Endothelial cell of umbilical vein (primary cell): ENCODE measurements around the gene OR1I1. TPM values are rescaled to one million over a fixed set of nuclear protein-coding genes. Genes with fewer than 3 reads are reported as not detected.

Experiments
- BruUV-seq: library from RNA; stranded (reverse); fragments of 400-500 nt; replicated peaks from 2 replicates; lab custom pipeline; 2021; lab: Mats Ljungman, UMichigan
- CTCF ChIA-PET: fragments of 300-600, 350-600 bp; sonication (Branson Sonifier 250); formaldehyde crosslinking; loops from one replicate; lab custom pipeline; 2021; ENCODE audit warnings: antibody characterized with exemption, inconsistent platforms; lab: Charles Lee
- POLR2A ChIA-PET: fragments of 300-600, 350-600 bp; sonication (Branson Sonifier 250); formaldehyde crosslinking; loops from one replicate; lab custom pipeline; 2021; ENCODE audit warnings: antibody characterized with exemption, inconsistent platforms; lab: Charles Lee
- DNase-seq: peaks from one replicate; pipeline ENCODE4 v3.0.0-alpha.2; 2011; ENCODE audit warnings: low read depth, low spot score
- FAIRE-seq: peaks from 2 replicates; lab custom pipeline; 2011; peaks lifted over from hg19 to GRCh38; lab: Jason Lieb, UNC
- H2AFZ ChIP-seq: 2 replicates; pipeline ENCODE4 v1.6.0; 2012; ENCODE audit warnings: low read depth, low read length, control low read depth, inconsistent platforms
- H3K27ac ChIP-seq: 2 replicates; pipeline ENCODE4 v1.5.1; 2011; ENCODE audit warnings: low read depth, mild to moderate bottlenecking, control low read depth, low read length, moderate library complexity; ENCODE audit not compliant: insufficient read depth
- H3K27me3 ChIP-seq, 2 experiments: 2 replicates each; pipeline versions ENCODE4 v1.6.0 to v1.6.1; 2011; ENCODE audit warnings: low read length in 2 of 2, mixed read lengths in 1 of 2; ENCODE audit not compliant: control insufficient read depth in 2 of 2, insufficient read depth in 2 of 2
- H3K36me3 ChIP-seq, 2 experiments: 2 replicates in 1 of 2; 3 replicates in 1 of 2; pipeline ENCODE4 v1.5.1; 2011; ENCODE audit warnings: low read length in 2 of 2, mild to moderate bottlenecking in 1 of 2, moderate library complexity in 1 of 2; ENCODE audit not compliant: control insufficient read depth in 2 of 2, insufficient read depth in 2 of 2; ENCODE audit errors: extremely low read depth in 1 of 2
- H3K4me1 ChIP-seq: 3 replicates; pipeline ENCODE4 v1.5.1; 2011; ENCODE audit warnings: mild to moderate bottlenecking, low read length; ENCODE audit not compliant: control insufficient read depth, insufficient read depth; ENCODE audit errors: extremely low read depth
- H3K4me2 ChIP-seq: 2 replicates; pipeline ENCODE4 v1.6.1; 2011; ENCODE audit warnings: low read length, control low read depth, mixed read lengths; ENCODE audit not compliant: insufficient read depth
- H3K4me3 ChIP-seq, 3 experiments: fragments of 200-600 bp in 1 of 3; sonication (generic), shearing (Covaris generic) in 1 of 3; replicated peaks in 1 of 3; 2 replicates each; pipeline ENCODE4 v1.5.1; 2011 to 2016; ENCODE audit warnings: control low read depth in 3 of 3, low read length in 3 of 3, mild to moderate bottlenecking in 2 of 3, inconsistent platforms in 1 of 3, low read depth in 1 of 3, moderate library complexity in 1 of 3; ENCODE audit not compliant: insufficient read depth in 1 of 3
- H3K79me2 ChIP-seq: 2 replicates; pipeline ENCODE4 v1.6.0; 2012; ENCODE audit warnings: low read length, inconsistent platforms; ENCODE audit not compliant: control insufficient read depth, insufficient read depth
- H3K9ac ChIP-seq: replicated peaks from 2 replicates; pipeline ENCODE3; 2011; ENCODE audit warnings: low read length, control low read depth; ENCODE audit not compliant: insufficient read depth; ENCODE audit errors: extremely low read depth
- H3K9me1 ChIP-seq: replicated peaks from 3 replicates; pipeline ENCODE4 v1.6.0; 2011; ENCODE audit warnings: mild to moderate bottlenecking, low read length; ENCODE audit not compliant: control insufficient read depth, insufficient read depth; ENCODE audit errors: extremely low read depth
- H3K9me3 ChIP-seq: replicated peaks from 2 replicates; pipeline ENCODE4 v1.5.1; 2012; ENCODE audit warnings: low read length, inconsistent platforms; ENCODE audit not compliant: control insufficient read depth, insufficient read depth
- H4K20me1 ChIP-seq: replicated peaks from 2 replicates; pipeline ENCODE3; 2011; ENCODE audit warnings: mild to moderate bottlenecking, low read length; ENCODE audit not compliant: control insufficient read depth, insufficient read depth; ENCODE audit errors: extremely low read depth
- EZH2 ChIP-seq: IDR thresholded peaks from 2 replicates; pipeline ENCODE4 v1.6.1; 2012; ENCODE audit warnings: borderline replicate concordance, low read depth, mild to moderate bottlenecking, moderate library complexity, low read length, inconsistent platforms; ENCODE audit not compliant: severe bottlenecking
- FOS ChIP-seq: IDR thresholded peaks from 2 replicates; pipeline ENCODE4 v1.6.1; 2011; ENCODE audit warnings: mild to moderate bottlenecking, low read length, moderate library complexity, borderline replicate concordance; ENCODE audit not compliant: insufficient read depth
- GATA2 ChIP-seq: IDR thresholded peaks from 2 replicates; pipeline ENCODE4 v1.7.0; 2011; ENCODE audit warnings: low read depth, mild to moderate bottlenecking, moderate library complexity, mixed read lengths, low read length; ENCODE audit not compliant: insufficient read length, insufficient read depth
- JUN ChIP-seq: IDR thresholded peaks from 2 replicates; pipeline ENCODE4 v1.6.1; 2011; ENCODE audit warnings: borderline replicate concordance, low read depth; ENCODE audit not compliant: insufficient read length, insufficient read depth
- MYC ChIP-seq: IDR thresholded peaks from one replicate; pipeline ENCODE4 v1.6.1; 2011; ENCODE audit warnings: mild to moderate bottlenecking, low read depth, low read length
- POLR2AphosphoS5 ChIP-seq: IDR thresholded peaks from 2 replicates; pipeline ENCODE4 v1.6.1; 2012; ENCODE audit warnings: low read depth, mild to moderate bottlenecking, control low read depth, low read length, moderate library complexity; ENCODE audit not compliant: insufficient read depth
- dilution Hi-C: fragments of 300-500 bp; cut with MboI; formaldehyde crosslinking; loops from one replicate; pipeline ENCODE4 v1.15.0; 2019; ENCODE audit warnings: low sequenced_read_pairs; ENCODE audit not compliant: extremely low pct_ligation_motif_present
- intact Hi-C: fragments of 100-400 bp; cut with micrococcal nuclease; formaldehyde crosslinking; loops from one replicate; pipeline ENCODE4 v1.10.0; 2022
- polyA plus RNA-seq, 4 experiments: library from polyadenylated mRNA; depleted of rRNA in 3 of 4; stranded (reverse) in 3 of 4; unstranded in 1 of 4; fragments of >200 nt; gene quantifications; 2 replicates each; pipeline versions ENCODE4 v1.2.1 to v1.2.3, GENCODE V29; 2011 to 2012; ENCODE audit warnings: missing spikeins in 1 of 4
- total RNA-seq: library from RNA; stranded (reverse); gene quantifications from 2 replicates; pipeline ENCODE4 v1.2.3, GENCODE V29; 2021
- TF ChIP-seq, protein P1 (sequence below), 2 donors: IDR thresholded peaks; 1 replicate in 1 of 2; 2 replicates in 1 of 2; pipeline ENCODE4 v1.5.1; 2011; ENCODE audit warnings: low read length in 2 of 2, mild to moderate bottlenecking in 2 of 2, moderate library complexity in 2 of 2, control low read depth in 1 of 2, inconsistent platforms in 1 of 2, low read depth in 1 of 2; ENCODE audit not compliant: insufficient read depth in 1 of 2; ENCODE audit errors: extremely low read depth in 1 of 2

The OR1I1 gene
- total and polyA plus RNA-seq, 2 donors (not counting 3 experiments of a cell fraction or from before 2014, with no cell fraction given) = not detected

DNA sequence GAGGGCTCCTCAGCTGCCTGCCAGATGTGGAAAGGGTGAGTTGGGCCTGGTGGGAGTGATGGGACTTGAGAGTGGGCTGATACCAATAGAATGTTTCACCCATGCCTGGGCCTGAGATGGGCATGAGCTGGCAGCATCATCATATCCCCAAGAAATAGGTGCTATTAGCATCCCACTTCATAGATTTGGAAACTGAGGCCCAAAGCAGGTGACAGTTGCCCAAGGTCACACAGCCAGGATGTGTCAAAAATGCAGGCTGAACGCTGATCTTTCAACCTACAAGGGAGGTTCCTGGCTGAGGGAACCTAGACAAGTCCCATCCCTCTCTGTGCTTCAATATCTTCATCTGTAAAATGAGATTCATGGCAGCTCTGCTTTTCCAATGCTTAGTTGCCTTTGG, 29.7 kb downstream of the OR1I1 start:
- ChIA-PET POLR2A (interaction anchor here (1.5 kb wide), 1 partner anchor 13 kb away, joined by 4 read pairs; no protein-coding TSS in a partner anchor), CTCF (interaction anchor here (1.8 to 3.3 kb wide), 2 partner anchors 10 to 12 kb away, joined by 4 to 24 read pairs; no protein-coding TSS in a partner anchor)
- TF ChIP-seq POLR2AphosphoS5 = no peak
- TF ChIP-seq EZH2 = no peak
- no peak for TF ChIP-seq JUN
- TF ChIP-seq GATA2 = no peak
- no peak for TF ChIP-seq FOS

DNA sequence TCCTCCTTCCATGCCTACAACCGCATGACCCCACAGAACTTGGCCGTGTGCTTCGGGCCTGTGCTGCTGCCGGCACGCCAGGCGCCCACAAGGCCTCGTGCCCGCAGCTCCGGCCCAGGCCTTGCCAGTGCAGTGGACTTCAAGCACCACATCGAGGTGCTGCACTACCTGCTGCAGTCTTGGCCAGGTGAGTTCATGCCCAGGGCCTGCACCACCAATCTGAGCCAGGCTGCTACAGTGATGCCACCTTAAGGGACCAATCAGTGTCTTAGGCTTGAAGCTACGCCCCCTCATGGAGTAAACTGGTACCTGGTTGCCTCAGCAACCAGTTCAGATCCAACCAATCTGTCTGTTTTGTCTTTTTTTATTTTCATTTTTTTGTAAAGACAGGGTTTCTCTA, 30.4 kb downstream of the OR1I1 start:
- H3K27ac ChIP-seq = no peak overlapping the region
- H3K9me3 ChIP-seq = no peaks in the 10 kb centered on the region
- H3K4me2 ChIP-seq = no peak overlapping the region
- intact Hi-C loops (no loop called here), dilution Hi-C loops (no loop called here)
- peaks cover 33 to 53% of the 10 kb centered on the region in 2 experiments for H3K36me3 ChIP-seq
- peaks cover 19% of the 10 kb centered on the region for H3K79me2 ChIP-seq
- H3K4me1 ChIP-seq = peaks cover 8% of the 10 kb centered on the region
- H3K9ac ChIP-seq = no peak overlapping the region
- no peaks in the 10 kb centered on the region for H3K9me1 ChIP-seq
- POLR2A ChIA-PET = interaction anchor here (1.5 kb wide), 1 partner anchor 12 kb away, joined by 4 read pairs; no protein-coding TSS in a partner anchor
- TF ChIP-seq FOS (no peak), GATA2 (no peak), MYC (no peak), POLR2AphosphoS5 (no peak)
- TF ChIP-seq, protein P1, sequence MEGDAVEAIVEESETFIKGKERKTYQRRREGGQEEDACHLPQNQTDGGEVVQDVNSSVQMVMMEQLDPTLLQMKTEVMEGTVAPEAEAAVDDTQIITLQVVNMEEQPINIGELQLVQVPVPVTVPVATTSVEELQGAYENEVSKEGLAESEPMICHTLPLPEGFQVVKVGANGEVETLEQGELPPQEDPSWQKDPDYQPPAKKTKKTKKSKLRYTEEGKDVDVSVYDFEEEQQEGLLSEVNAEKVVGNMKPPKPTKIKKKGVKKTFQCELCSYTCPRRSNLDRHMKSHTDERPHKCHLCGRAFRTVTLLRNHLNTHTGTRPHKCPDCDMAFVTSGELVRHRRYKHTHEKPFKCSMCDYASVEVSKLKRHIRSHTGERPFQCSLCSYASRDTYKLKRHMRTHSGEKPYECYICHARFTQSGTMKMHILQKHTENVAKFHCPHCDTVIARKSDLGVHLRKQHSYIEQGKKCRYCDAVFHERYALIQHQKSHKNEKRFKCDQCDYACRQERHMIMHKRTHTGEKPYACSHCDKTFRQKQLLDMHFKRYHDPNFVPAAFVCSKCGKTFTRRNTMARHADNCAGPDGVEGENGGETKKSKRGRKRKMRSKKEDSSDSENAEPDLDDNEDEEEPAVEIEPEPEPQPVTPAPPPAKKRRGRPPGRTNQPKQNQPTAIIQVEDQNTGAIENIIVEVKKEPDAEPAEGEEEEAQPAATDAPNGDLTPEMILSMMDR (IDR thresholded peaks at IDR 0.05; ENCODE audit: extremely low read depth in 1 of 2, insufficient read depth in 1 of 2, low read depth in 1 of 2, low read length in 2 of 2) = no peak
- no TSS peak for BruUV-seq
- FAIRE-seq = no peak
- H3K4me3 ChIP-seq = no peak overlapping the region
- no peak for DNase-seq
- H4K20me1 ChIP-seq = no peaks in the 10 kb centered on the region
- no peak overlapping the region for H2AFZ ChIP-seq
- CTCF ChIA-PET = interaction anchor here (1.8 to 3.3 kb wide), 2 partner anchors 11 to 12 kb away, joined by 4 to 24 read pairs; no protein-coding TSS in a partner anchor
- H3K27me3 ChIP-seq = no peaks in the 10 kb centered on the region

More for the DNA sequence above, 29.7 kb downstream of the OR1I1 start:
- Histone ChIP-seq H3K9me3 (no peaks in the 10 kb centered on the region), H3K4me3 (no peak overlapping the region), H4K20me1 (no peaks in the 10 kb centered on the region), H3K27ac (no peak overlapping the region), H3K4me1 (peaks cover 8% of the 10 kb centered on the region), H3K9ac (no peak overlapping the region), H3K27me3 (no peaks in the 10 kb centered on the region), H3K79me2 (peaks cover 19% of the 10 kb centered on the region), H3K4me2 (no peak overlapping the region), H3K36me3 (peaks cover 33 to 49% of the 10 kb centered on the region in 2 experiments), H3K9me1 (no peaks in the 10 kb centered on the region), H2AFZ (no peak overlapping the region)
- FAIRE-seq (no peak), DNase-seq (no peak)
- intact Hi-C loops (no loop called here), dilution Hi-C loops (no loop called here)
- no TSS peak for BruUV-seq
